NT2/D1 (cell line): ENCODE data around the gene APOA1.

Experiments
- YY1 ChIP-seq: IDR thresholded peaks from 2 replicates; pipeline ENCODE4 v1.6.1; 2011; ENCODE audit not compliant: insufficient read length, insufficient read depth
- ZNF274 ChIP-seq: IDR thresholded peaks from 2 replicates; pipeline ENCODE4 v1.6.1; 2011; ENCODE audit warnings: mild to moderate bottlenecking, low read depth, low read length

DNA sequence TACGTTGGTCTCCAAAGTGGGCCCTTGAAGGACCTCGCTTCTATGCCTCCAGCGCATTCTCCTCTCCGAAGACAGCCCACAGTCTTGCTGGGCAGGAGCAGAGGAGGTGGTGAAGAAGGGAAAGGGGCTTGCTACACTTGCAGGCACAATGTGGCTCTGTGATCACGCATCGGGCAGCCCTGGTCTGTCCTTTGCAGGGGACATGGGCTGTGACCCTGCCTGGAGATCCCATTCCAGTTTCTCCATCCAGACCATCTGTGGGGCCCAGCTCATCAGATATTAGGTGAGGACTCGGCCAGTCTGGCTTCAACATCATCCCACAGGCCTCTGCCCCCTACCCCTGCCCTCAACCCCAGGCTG lies 810 bp downstream of the APOA1 start:
- TF ChIP-seq YY1 (no peak), ZNF274 (no peak)
